ENCODE data around the gene NUTM2B.
"Not testable (repeated sequence)": the region's sequence is repeated elsewhere in the genome, so short reads cannot be mapped to it uniquely, and the experiment has no call there.

The NUTM2B gene, protein sequence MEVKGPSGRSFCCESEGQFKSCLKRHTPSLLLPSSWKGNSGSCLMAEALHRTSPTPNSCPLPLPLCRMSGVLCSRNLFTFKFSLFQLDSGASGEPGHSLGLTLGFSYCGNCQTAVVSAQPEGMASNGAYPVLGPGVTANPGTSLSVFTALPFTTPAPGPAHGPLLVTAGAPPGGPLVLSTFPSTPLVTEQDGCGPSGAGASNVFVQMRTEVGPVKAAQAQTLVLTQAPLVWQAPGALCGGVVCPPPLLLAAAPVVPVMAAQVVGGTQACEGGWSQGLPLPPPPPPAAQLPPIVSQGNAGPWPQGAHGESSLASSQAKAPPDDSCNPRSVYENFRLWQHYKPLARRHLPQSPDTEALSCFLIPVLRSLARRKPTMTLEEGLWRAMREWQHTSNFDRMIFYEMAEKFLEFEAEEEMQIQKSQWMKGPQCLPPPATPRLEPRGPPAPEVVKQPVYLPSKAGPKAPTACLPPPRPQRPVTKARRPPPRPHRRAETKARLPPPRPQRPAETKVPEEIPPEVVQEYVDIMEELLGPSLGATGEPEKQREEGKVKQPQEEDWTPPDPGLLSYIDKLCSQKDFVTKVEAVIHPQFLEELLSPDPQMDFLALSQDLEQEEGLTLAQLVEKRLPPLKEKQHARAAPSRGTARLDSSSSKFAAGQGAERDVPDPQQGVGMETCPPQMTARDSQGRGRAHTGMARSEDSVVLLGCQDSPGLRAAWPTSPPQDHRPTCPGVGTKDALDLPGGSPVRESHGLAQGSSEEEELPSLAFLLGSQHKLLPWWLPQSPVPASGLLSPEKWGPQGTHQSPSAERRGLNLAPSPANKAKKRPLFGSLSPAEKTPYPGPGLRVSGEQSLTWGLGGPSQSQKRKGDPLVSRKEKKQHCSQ

DNA sequence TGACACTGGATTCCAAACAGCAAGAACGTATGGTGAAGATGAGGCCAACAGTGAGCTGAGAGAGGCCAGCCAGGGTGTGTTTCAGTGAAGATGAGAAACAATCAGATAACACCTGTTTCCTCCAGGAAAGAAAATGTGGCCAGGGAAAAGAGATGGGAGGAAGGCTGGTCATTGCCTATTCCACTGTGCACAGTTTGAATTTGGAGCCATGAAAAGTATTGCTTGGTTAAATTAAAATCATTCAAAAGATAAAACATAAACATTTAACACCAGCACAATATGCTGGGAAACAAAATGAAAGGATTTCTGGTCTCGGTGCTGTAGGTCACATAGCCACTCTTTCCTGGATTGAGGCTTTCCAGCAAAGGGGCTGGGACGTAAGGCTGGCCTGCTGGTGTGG, at the start of gene NUTM2B:
NUTM2B (plus strand) TSS at position 301 of the 400 bp plus-strand sequence. CDS start 383 bp downstream, outside the sequence.
- DNase-seq: not testable (repeated sequence)

DNA sequence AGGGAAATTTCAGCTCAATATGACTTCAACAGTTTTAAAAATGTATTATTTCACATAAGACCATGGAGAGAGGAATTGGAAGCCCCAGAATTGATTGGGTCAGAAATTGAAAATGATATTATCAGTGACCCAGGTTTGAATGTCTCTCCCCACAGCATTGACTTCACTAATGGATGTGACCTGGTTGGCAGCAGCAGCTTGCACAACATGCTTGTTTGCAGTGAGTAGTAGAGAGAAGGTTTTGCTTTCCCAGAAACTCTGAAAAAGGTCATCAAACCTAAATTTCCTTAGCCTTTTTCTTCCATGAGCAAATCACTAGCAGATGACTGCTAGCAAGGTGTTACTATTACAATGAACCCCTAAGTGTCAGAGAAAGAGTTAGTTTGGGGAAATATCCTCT, 39.7 kb upstream of the NUTM2B start:
- DNase-seq: not testable (repeated sequence)

DNA sequence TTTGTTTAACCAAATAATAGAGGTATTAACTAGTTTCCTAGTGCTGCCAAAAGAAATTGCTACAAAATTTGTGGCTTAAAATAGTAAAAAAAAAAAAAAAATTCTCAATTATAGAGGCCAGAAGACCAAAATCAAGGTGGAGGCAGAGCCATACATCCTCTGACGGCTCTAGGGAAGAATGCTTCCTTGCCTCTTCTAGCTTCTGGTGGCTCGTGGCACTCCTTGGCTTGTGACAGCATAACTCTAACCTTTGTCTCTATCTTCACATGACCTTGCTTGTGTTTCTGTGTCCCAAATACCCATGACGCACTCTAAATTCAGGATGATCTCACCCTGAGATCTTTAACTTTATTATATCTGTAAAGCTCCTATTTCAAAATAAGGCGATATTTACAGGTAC, 38.3 kb upstream of the NUTM2B start:
- DNase-seq: not testable (repeated sequence)

DNA sequence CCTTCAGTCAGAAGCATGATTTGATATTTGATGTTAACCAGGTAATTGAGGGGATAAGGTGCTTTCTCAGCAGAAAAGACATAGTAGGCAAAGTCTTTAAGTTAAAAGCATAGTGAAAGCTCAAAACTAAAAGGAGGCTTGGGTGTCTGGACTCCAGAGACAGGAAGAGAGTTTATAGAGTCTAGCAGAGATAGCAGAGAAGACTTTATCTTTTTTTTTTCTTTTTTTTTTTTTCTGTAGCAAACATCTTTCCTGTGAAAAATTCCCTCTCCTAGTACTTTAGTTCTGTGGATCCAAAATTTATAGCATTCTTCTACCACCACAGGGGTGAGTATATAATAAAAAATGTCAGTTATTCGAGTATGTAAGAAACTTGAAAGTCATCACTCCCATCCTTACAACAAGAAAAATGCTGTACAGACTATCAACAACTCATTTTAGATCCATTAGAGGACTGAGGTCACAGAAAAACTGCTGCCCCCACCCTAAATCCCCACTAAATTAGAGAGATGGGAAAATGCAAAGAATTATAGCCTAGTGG, 33.7 kb upstream of the NUTM2B start:
- not testable (repeated sequence) for DNase-seq

DNA sequence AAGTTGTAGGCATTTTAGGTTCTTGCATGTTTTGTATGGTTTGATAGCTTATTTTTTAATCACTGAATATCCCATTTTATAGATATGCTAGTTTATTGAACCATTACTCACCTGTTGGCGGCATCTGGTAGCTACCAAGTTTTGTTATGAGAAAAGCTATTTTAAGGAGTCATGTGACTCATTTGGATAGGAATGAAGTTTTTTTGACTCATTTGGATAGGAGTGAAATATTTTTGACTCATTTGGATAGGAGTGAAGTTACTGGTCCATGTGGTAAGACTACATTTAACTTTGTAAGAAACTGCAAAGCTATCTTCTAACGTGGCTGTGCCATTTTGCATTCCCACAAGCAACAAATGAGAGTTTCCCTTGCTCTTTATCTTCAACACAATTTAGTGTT, 28.1 kb upstream of the NUTM2B start:
- DNase-seq: not testable (repeated sequence)

DNA sequence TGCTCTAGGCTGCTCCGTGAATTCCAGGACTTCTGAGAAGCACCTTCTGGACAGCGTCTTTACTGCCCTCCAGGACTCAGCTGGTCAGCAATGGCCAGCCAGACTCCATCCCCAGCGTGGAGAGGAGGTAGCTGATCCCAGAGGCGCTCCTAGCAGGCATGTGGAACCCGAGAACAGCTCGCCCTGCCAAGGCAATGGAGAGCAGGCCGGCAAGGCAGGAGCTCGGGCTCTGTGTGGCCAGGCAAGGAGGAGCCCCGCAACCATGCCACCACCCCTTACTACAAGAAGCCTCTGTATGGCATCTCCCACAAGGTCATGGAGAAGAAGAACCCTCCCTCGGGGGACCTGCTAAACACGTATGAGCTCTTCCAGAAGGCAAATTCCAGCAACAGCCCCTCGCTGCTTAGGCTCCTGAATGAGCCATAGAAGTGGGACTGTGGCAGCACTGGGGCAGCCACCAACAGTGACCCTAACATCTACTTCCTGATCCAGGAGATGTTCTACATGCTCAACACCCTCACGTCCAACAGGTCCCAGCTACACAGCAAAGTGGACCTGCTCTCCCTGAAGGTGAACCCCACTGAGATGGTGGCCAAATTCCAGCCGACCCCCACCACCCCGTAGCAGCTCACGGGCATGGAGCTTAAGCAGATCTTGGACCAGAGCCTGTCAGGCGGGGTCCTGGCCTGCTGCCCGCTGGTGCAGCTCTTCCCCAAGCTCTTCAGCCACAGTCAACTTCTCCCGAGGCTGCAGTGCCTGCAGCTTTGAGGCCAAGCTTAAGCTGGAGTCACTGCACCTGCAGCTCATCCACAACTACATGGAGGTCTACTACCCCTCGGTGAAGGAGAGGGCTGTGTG, 19.8 kb upstream of the NUTM2B start:
- not testable (repeated sequence) for DNase-seq

DNA sequence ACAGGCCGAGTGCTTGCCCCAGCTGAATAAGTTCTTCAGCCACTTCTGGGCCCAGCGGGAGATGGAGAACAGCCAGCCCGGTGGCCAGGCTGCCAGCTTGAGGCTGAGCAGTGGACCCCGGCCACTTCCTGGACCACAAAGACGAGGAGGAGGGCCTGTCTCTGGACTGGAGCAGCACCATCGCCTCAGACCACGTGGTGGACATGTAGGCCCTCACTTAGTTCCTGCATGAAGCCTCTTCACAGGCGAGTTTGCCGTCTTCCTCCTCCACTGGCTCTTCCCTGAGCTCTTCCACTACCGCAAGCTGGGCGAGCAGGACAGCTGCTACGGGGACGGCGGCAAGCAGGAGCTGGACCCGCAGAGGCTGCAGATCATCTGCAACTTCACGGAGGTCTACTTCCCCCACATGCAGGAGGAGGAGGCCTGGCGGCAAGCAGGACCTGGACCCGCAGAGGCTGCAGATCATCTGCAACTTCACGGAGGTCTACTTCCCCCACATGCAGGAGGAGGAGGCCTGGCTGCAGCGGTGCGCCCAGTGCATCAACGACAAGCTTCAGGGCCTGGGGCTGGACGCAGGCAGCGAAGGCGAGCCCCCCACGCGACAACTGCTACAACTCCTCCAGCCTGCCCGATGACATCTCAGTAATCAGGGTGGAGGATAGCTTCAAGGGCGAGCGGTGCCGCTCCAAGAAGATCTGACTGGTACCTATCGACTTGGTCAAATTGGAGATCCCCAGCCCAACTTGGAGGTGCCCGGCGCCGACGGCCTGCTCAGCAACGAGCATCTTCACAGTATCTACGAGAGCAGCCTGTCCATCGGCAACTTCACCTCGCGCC, 18.9 kb upstream of the NUTM2B start:
- DNase-seq: not testable (repeated sequence)

DNA sequence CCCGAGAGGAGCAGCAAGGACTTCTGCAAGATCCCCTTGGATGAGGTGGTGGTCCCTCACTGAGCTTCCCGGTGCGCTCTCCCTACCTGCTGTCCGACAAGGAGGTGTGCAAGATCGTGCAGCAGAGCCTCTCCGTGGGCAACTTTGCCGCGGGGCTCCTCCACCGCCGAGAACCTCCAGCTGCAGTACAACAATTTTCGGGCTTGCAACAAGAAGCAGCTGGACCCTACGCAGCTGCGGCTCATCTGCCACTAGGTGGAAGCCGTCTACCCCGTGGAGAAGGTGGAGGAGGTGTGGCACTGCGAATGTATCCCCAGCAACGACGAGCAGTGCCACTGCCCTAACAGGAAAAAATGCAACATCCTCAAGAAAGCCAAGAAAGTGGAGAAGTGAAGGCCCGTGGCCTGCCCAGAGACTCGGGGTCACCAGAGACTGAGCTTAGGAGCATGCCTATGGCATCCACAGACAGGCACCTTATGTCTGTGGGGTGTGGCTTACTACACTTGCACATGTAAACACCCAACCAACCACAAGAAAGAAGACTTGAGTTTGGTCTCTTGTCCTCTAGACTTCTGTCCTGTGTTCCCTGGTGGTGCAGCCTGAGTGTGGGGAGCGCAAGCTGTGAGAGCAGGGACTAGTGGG, 17.9 kb upstream of the NUTM2B start:
- not testable (repeated sequence) for DNase-seq

DNA sequence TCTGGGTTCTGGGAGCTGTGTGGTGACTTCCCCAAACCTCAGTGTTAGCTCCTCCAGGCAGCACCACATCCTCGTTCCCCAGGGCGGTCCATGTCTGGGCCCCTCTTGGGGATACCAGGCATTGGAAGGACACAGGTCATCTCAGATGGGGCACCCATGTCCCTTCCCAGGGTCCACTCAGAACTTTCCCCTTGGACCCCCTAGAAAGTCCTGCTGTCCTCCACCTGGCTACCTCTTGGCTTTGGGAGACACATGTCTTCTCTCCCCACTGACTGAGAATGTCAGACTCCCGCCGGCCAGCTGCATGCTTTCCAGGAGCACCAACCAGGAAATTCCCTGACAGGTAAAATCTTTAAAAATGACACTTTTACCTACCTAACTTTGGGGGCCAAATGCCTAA, 16.4 kb upstream of the NUTM2B start:
- not testable (repeated sequence) for DNase-seq

DNA sequence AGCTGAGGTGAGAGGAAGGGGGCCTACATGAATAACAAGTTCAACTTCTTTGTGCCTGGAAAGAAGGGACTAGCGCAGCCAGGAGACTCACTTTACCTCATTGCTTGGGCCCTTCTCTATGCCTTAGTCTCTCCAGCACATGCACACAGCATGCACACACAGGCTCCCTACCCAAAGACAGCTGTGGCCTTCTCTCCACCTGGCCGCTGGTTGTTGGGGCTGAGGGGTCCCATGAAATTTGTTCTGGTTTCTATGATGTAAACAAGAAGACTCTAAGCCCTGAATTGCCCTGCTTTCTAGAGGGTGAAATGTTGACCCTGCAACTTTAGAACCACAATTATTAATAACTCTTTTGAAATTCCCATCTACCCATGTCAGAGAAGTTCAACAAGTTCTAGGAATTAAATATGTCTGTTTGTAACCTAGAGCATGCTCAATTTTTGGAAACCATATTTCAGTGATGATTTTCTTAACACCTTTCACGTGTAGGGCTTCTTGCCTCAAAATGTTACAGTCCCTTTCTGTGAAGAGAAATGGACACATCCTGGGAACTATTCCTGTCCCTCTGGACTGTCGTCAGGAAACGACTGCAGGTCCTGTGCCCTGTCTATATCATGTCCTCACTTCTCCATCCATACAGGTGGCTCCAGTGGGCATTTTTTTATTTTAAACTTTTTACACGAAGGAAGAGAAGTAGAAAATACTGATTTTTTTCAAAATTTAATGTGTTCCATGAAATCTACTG, 15.4 kb upstream of the NUTM2B start:
- not testable (repeated sequence) for DNase-seq

DNA sequence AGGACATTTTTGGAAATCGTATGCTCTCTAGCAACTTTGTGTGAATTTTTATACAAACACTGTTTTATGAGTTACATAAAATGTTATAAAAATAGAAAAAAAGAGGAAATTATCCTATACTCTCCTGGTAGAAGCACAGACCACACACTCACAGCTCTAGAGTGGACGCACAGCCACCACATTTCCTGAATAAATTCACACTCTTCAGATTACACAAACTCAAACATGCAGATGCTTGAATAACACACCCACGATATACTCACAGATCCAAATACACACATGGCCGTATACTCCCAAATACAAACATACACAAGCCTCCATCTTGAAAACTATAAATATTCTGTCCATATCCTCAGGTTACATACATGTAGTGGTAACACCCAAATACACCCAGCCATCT, 14.2 kb upstream of the NUTM2B start:
- DNase-seq: not testable (repeated sequence)

DNA sequence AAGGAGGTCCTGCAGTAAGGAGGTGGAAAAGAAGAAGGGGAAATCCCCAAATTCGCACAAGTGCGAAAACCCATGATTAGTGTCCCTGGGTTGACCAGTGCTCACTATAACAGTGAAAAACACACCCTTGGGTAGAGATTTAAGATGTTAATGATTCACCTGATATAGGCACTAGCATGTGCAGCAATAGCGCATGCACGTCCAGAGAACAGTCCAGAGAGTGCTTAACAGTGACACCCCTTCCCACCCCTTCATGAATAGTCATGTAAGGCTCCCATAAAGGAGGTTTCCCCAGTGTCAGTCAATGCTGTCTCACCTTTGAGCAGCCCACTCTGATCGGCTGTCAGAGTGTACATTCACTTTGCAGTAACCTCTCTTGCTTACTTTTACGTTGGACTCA, 6.4 kb upstream of the NUTM2B start:
- not testable (repeated sequence) for DNase-seq

DNA sequence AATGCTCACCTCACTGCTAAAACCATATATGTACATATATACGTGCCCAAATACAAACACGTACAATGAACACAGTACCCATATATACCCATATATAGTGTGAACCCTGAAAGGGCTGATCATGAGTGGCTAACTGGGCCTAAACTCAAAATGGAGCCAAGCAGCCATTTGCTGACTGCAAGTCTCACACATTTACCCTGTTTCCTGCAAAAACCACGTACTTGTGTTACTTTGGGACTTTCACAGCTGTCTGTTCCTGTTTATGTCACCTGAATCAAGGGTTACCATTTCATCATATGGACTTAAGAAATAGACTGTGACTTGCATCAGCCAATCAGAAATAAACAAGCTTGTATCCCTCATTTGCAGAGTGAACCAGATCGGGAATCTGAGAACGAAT, 5.9 kb upstream of the NUTM2B start:
- not testable (repeated sequence) for DNase-seq

DNA sequence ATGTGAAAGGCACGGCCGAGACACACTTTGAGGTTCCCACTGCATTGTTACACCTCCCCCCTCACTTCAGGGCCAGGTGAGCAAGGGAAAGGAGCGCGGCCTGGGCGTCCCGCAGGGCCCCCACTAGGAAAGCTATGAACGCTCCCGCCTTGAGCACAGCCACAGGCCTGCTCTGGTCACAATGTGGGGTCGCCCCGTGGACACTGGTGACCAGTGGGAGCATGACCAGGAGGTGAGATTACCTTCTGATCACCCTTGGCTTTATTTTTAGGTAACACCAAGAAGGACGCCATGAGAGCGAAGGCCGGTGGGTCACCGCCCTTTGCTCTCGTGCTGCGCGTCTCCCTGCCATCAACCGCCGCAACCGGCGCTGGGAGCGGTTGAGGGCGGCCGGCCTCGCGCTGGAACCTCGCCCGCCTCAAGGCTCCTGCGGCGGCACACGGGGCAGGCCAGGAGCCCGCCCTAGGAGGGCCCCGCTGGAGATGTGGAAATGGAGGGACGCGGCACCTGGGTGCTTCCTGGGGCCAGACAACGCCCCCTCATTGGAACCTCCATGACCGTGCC, 2.6 kb upstream of the NUTM2B start:
- not testable (repeated sequence) for DNase-seq

DNA sequence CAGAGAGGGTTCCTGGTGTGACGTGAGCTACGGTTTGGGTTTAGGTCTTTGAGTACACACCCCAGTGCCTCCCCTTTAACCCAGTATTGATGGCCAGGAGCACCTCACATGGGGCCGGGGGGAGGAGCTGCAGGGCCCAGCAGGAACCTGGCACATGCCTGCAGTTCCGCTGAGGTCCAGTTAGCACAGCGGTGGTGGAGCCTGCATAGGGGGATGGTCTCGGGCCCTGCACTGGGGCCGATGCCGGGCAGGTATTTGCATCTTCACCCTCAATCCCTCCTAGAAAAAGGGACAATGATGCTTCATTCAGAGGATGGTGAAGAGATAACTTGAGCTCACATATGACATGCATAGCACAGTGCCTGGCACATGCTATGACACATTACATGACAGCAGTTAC, 4.0 kb downstream of the NUTM2B start:
- not testable (repeated sequence) for DNase-seq

DNA sequence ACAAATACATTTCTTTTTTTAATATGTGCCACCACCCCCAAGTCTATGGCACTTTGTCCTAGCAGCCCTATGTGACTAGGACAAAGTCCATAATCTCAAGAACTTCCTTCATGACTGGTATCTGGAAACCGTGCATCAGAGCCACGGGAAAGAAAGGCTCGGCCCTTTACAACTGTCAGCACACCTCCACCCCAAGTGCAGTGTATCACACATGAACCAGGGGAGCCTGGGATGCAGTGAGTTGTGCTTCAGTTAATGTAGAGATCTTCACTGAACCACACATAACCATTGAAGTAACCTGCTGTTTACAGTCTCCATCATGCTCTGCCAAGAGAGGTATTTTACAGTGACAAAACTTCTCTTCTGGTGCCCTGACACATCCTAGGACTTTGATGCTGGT, 11.9 kb downstream of the NUTM2B start:
- DNase-seq: not testable (repeated sequence)

DNA sequence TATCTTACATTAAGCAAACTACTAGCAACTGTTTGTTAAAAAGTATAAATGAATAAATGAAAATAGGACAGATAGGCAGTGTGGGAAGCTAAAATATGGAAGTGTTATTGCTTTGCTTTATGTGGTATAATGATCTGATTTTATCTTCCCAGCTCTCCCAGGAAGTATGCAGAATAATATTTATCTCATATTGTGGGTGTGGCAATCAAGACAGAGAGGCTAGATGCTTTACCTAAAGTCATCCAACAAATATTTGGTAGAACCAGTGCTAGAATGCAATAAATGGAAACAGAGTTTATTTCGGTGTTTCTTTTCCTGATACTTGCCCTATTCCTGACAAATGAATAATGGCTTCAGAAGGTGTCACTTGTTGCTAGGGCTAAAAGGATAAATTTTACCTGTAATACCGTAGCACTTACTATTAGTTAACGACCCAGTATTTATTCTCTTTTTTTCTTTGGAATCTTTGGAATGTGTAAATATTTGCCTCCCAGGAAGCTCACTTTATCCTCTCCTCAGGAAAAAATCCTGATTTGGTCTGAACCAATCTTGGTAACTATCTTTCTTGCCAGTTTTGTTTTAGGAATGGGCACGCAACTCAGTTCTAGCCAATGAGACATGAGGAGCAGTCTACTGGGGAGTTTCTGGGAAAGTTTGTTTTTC, 14.0 kb downstream of the NUTM2B start:
- DNase-seq: not testable (repeated sequence)

DNA sequence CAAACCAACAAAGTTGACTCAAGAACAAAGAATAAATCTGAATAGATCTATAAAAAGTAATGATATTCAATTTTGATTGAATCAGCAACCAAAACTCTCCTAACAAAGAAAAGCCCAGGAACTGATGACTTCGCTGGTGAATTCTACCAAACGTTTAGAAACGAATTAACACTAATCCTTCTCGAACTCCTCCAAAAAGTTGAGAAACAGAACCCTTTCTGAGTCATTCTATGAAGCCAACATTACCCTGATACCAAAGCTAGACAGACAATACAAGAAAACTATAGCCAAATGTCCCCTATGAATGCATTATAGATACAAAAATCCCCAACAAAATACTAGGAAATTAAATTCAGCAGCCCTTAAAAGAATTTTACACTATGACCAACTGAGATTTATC, 17.0 kb downstream of the NUTM2B start:
- not testable (repeated sequence) for DNase-seq

DNA sequence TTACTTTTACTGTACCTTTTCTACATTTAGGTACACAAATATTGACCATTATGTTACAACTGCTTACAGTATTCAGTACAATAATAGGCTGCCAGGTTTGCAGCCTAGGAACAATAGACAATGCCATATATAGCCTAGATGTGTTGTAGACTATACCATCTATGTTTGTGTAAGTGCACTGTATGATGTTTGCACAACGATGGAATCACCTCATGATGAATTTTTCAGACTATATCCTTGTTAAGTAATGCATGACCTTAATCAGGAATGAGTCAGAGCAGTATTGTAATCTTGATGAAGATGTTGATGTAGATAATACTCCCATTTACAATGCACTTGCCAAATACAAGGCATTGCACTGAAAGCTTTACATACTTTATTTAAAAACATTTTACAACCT, 23.6 kb downstream of the NUTM2B start:
- not testable (repeated sequence) for DNase-seq
